ENCODE results near the gene STPG3. TPM values are rescaled to one million over a fixed set of nuclear protein-coding genes. Genes with fewer than 3 reads are reported as not detected.

STPG3 gene
- polyA plus RNA-seq, 1 of the 3 experiments (the other 2 are of a cell fraction) = not detected

GRCh38 chr9:137273611-137274320, 22.7 kb downstream of the STPG3 start:
- Histone ChIP-seq H3K4me1 (ENCODE audit: control insufficient read depth in 1 of 2, insufficient read depth in 2 of 2, low read depth in 1 of 2, low read length in 1 of 2) (no peaks in the 10 kb centered on the region; a peak in 2 of 4 replicates), H3K27ac (ENCODE audit: low read depth in 2 of 2, low read length in 1 of 2) (no peak overlapping the region), H3K9me2 (no peaks in the 10 kb centered on the region), H3K79me2 (ENCODE audit: insufficient read depth) (no peaks in the 10 kb centered on the region), H3K36me3 (replicated peaks in 1 of 2; ENCODE audit: control insufficient read depth in 1 of 2, insufficient read depth in 2 of 2, low read length in 1 of 2) (peaks cover 7 to 31% of the 10 kb centered on the region in 2 experiments), H3K4me2 (no peak overlapping the region), H3K4me3 (ENCODE audit: low read depth in 2 of 2, low read length in 1 of 2) (no peak overlapping the region), H3K9ac (no peak overlapping the region), H3K9me3 (no peaks in the 10 kb centered on the region), H3K27me3 (ENCODE audit: insufficient read depth) (no peaks in the 10 kb centered on the region), H2AFZ (ENCODE audit: low read depth) (no peak overlapping the region), H4K20me1 (ENCODE audit: insufficient read depth) (0 out of 2 replicates have a peak, but pooled peaks cover 3% of the 10 kb centered on the region), H3F3A (replicated peaks; ENCODE audit: insufficient read depth) (peaks cover 8% of the 10 kb centered on the region)
- no peak for DNase-seq
- 90% methylated on average over 10 of the region's 15 CpGs for WGBS (ENCODE audit: low lambda C conversion rate)
- CTCF ChIA-PET = interaction anchor here (0.9 to 2.8 kb wide), 5 partner anchors 12 to 149 kb away, joined by 3 to 18 read pairs (median 8); partner anchors contain the start of genes EXD3 and NOXA1
- POLR2A ChIA-PET = interaction anchor here (1.0 to 1.5 kb wide), 4 partner anchors 9 to 51 kb away, joined by 3 to 8 read pairs (median 4); no protein-coding TSS in a partner anchor
- no peak for TF ChIP-seq POLR2AphosphoS5 (IDR thresholded peaks at IDR 0.05; ENCODE audit: low read depth, low read length)
- no peak for TF ChIP-seq NFIC (IDR thresholded peaks at IDR 0.05; ENCODE audit: borderline replicate concordance)
- TF ChIP-seq CTCF (IDR thresholded peaks at IDR 0.05) = no peak
- TF ChIP-seq EP300 (IDR thresholded peaks at IDR 0.05; ENCODE audit: borderline replicate concordance in 1 of 2, low read depth in 1 of 2, low read length in 1 of 2) = no peak
- no peak for TF ChIP-seq GABPA (IDR thresholded peaks at IDR 0.05; ENCODE audit: low read depth)
- TF ChIP-seq FOSL2 (IDR thresholded peaks at IDR 0.05; ENCODE audit: borderline replicate concordance, low read depth) = no peak
- TF ChIP-seq IRF3 (IDR thresholded peaks at IDR 0.05; ENCODE audit: low read depth, low read length) = no peak

- Histone ChIP-seq H3F3A (replicated peaks; ENCODE audit: insufficient read depth) (peaks cover 8% of the 10 kb centered on the region), H3K4me3 (ENCODE audit: low read depth in 2 of 2, low read length in 1 of 2) (no peak overlapping the region), H3K9ac (no peak overlapping the region), H3K27me3 (ENCODE audit: insufficient read depth) (no peaks in the 10 kb centered on the region), H3K4me2 (no peak overlapping the region), H2AFZ (ENCODE audit: low read depth) (no peak overlapping the region), H3K9me2 (no peaks in the 10 kb centered on the region), H3K9me3 (no peaks in the 10 kb centered on the region), H3K4me1 (ENCODE audit: control insufficient read depth in 1 of 2, insufficient read depth in 2 of 2, low read depth in 1 of 2, low read length in 1 of 2) (no peaks in the 10 kb centered on the region; a peak in 2 of 4 replicates), H4K20me1 (ENCODE audit: insufficient read depth) (0 out of 2 replicates have a peak, but pooled peaks cover 3% of the 10 kb centered on the region), H3K79me2 (ENCODE audit: insufficient read depth) (no peaks in the 10 kb centered on the region), H3K36me3 (replicated peaks in 1 of 2; ENCODE audit: control insufficient read depth in 1 of 2, insufficient read depth in 2 of 2, low read length in 1 of 2) (peaks cover 0 to 19% of the 10 kb centered on the region in 2 experiments), H3K27ac (ENCODE audit: low read depth in 2 of 2, low read length in 1 of 2) (no peak overlapping the region)
- ChIA-PET CTCF (interaction anchor here (0.9 to 2.8 kb wide), 3 partner anchors 11 to 148 kb away, joined by 3 to 18 read pairs (median 8); partner anchors contain the start of genes EXD3 and NOXA1), POLR2A (no interaction called here)
- WGBS (ENCODE audit: low lambda C conversion rate) = 95% methylated on average over 10 of the region's 10 CpGs
- no peak for DNase-seq
- no peak for TF ChIP-seq RAD21 (IDR thresholded peaks at IDR 0.05; ENCODE audit: low read length)
- TF ChIP-seq TCF12 (IDR thresholded peaks at IDR 0.05) = no peak
- TF ChIP-seq TAF1 (IDR thresholded peaks at IDR 0.05; ENCODE audit: borderline replicate concordance, low read depth, low read length) = no peak
- no peak for TF ChIP-seq RCOR1 (IDR thresholded peaks at IDR 0.05; ENCODE audit: low read length)
- no peak for TF ChIP-seq ZBTB33 (IDR thresholded peaks at IDR 0.05; ENCODE audit: borderline replicate concordance, low read depth)
- no peak for TF ChIP-seq RXRA (IDR thresholded peaks at IDR 0.05; ENCODE audit: borderline replicate concordance, low read depth)
- no peak for TF ChIP-seq MXI1 (IDR thresholded peaks at IDR 0.05; ENCODE audit: low read depth, low read length)
- no peak for TF ChIP-seq ELF1 (IDR thresholded peaks at IDR 0.05)
- TF ChIP-seq USF2 (IDR thresholded peaks at IDR 0.05; ENCODE audit: borderline replicate concordance, low read depth, low read length) = no peak
- no peak for TF ChIP-seq RFX5 (IDR thresholded peaks at IDR 0.05; ENCODE audit: low read length)
- TF ChIP-seq FOXJ3 (CRISPR knock-in tag; IDR thresholded peaks at IDR 0.05) = no peak
These were observed 24.1 kb downstream of the STPG3 start for GRCh38 chr9:137275203-137275587.

All from SK-N-SH (cell line).